ENCODE data around the gene CRIP1.
A peak's percentile ranks its signal among the peaks of the same experiment; 100 is the strongest.

CRIP1 gene

DNA sequence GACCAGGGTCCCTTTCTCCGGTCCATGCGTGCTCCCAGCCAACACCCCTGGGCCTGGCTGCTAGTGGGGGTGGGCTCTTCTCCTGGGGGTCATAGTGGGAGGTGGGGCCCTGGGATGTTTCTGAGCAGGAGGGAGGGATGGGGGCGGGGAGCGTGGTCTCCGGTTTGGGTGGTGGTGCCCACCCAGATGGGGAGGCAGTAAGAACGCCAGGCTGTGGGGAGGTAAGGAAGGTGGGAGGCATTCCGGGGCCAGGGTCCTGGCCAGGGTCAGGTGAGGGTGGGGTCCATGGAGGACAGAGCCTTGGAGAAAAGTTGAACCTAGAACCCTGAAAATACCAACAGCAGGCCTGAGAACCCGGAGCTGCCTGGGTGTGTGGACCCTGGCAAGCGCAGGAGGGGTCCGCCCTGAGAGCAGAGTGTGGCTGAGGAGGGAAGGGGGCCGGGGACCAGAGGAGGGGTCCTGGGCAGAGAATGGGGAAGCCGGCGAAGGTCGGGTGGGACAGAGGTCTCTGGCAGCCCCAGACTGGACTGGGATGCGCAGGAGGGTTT, 6.4 kb upstream of the CRIP1 start:
- no peak overlapping the region for H3K4me3 ChIP-seq (ENCODE audit: low read depth, low read length)

DNA sequence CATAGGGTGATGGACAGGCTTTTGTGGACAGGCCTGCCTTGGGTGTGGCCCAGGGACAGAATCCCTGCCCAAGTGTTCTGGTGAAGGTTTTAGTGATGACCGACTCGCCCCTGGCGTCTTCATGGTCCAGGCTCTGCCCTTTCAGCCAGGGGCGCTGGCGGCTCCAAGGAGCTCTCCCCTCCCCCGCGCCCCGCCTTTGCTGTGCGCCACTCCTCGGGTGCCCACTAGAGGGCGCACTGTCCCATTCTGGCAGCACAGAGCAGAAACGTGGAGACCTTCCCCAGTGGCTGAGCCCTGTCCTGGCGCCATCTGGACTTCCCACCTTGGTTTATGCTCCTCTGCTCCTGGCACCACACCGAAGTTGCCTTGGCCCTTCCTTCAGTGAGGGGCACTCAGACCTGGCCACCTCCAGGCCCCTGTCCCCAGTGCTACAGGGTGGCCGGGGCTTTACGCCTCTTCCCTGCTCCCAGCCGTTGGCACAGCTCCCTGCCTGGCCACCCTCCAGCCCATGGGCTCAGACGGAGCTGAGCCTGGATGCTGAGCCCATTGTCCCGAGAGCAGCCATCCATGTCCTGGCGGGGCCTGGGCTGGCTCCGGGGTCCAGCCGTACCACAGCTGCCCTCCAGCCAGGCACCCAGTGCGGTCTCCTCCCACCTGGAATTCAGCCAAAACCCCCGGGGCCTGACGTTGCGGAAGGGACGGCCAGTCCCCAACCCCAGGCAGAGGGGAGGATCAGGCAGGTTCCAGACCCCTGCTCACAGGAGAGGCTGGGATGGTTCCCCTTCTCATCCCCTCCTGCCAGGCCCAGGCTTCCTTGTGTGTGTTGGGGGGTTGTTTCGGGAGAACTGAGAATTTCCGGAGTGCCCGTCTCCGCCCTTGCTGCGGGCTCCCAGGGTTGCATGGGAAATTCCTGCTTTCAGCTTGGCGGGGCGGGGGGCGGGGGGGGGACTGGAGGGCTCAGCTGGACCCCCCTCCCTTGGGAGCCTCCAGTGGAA, 5.6 kb upstream of the CRIP1 start:
- no peak overlapping the region for H3K4me3 ChIP-seq (ENCODE audit: low read depth, low read length)

DNA sequence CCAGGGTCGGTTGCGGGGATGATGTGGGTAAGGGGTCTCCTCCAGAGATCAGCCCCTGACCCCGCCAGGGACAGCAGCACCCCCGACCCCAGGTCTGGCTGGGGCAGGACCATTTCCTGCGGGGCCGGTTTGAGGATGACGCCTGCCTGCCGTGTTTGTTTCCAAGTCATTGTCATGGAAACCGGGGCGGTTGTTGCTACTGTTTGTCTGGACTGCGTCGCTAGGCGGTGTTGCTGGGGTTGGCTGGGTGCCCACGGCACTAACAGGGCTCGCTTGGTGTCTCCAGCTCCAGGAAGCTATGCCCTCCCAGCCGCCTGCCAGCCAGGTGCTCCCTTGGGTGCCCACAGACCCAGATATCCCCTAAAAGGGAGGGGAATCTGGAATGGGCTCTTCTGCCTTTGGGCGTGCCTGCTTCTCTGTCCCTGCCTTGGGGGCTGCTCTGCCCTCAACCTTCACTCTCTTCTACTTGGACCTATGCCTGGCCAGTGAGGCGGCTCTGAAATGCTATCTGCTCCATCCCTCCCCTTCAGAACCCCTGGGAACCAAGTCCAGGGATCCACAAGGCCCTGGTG, 4.7 kb upstream of the CRIP1 start:
- no peak overlapping the region for H3K4me3 ChIP-seq (ENCODE audit: low read depth, low read length)

GRCh38 chr14:105482486-105483110, 4.1 kb upstream of the CRIP1 start:
- no peak overlapping the region for H3K4me3 ChIP-seq (ENCODE audit: low read depth, low read length)

DNA sequence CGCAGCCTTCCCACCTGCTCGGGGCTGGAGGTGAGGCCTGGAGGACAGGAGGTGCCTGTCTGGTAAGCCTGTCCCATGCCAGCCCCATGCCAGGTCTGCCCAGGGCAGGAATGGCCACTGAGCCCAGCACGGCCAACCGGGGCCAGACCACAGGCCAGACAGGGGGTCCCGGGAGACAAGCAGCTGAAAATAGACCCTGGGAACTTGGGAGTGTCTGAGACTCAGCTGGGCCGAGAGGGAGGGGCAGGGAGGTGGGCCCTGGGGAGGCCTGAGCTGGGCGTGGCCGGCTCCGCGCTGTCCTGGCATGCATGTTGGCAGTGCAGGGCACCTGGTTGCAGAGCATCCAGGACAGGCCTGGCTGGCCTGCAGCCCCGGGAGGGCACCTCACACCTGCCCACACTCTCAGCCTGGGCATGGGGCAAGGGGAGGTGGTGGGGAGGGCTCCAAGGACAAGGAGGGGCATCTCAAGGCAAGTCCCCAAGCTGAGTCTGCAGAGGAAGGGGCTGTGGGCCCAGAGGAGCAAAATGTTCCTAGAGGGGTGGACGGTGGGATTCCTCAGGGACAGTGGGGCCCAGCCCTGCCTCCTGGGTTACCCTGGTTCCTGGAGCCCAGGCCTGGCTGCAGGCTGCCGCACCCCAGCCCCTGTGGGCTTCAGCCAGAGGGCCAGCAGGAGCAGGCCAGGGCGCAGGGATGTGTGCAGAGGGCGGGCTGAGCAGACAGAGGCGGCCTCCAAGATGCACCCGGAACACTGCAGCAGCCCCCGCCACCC, 3.2 kb upstream of the CRIP1 start:
- no peak overlapping the region for H3K4me3 ChIP-seq (ENCODE audit: low read depth, low read length)

GRCh38 chr14:105484069-105484996, 2.4 kb upstream of the CRIP1 start:
- H3K4me3 ChIP-seq (ENCODE audit: low read depth, low read length) = no peak overlapping the region

- no peak overlapping the region for H3K4me3 ChIP-seq (ENCODE audit: low read depth, low read length)
Observed at GRCh38 chr14:105484997-105485393, 1.7 kb upstream of the CRIP1 start.

DNA sequence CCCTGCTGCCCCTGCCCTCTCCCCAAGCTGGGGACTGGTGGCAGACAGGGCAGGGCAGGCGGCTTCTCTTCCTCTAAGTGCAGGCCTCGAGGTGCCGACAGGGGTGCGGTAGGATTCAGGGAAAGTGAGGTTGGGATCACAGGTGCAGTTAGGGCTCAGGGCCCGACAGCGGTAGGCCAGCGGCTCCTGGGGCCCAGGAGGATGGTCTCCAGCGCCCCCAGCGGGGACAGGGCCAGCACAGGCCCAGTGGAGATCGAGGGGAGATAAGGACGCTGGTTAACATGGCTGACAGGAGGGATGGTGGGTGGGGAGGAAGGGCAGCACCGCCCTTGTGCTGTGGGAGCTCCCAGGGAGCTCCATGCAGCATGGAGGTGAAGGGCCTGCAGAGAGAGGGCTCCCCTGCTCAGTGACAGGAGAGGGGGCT, 935 bp upstream of the CRIP1 start:
- H3K4me3 ChIP-seq (ENCODE audit: low read depth, low read length) = no peak overlapping the region

DNA sequence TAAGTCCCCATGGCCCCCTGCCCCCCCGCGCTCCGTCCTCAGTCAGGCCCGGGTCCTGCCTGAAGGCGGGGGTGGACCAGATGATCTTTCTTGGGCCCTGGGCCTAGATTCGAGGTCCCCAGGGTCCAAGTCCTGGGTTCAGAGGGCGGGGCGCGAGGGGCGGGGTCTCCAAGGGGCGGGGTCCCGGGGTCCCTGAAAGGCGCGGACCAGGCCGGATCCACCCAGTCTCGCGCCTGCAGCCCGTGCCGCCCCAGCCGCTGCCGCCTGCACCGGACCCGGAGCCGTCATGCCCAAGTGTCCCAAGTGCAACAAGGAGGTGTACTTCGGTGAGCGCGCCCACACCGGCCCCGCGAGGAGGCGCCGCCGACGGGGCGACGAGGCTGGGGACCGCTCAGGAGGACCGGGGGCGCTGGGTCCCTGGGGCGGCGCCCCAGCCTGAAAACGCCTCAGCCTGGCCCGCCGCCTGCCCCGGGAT, 325 bp downstream of the CRIP1 start:
- peak overlapping the region; percentile 13 for H3K4me3 ChIP-seq (ENCODE audit: low read depth, low read length)

DNA sequence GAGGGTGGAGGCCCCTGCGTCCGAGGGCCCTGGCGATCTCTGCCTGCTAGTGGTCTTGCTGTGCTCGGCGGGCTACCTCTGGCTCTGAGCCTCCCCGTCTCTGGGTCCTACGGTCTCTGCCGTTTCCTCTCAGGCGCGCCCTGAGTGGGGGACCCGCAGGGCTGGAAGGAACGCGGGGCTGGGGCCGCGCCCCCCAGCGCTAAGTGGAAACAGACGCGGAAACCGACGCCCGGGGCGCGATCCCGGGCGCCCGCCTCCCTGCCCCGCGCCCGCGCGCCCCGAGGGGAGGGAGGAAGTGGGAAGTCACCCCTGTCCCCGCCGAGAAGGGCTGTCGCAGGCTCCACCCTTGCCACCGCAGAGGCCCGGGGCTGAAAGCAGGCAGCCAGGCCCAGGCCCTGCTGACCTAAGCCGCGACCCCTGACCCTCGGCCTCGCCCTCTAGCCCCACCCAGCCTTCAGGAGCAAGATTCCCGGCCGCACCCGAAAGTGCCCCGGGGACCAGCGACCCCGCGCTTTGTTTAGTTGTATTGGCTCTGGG, 831 bp downstream of the CRIP1 start:
- peak overlapping the region; percentile 13 for H3K4me3 ChIP-seq (ENCODE audit: low read depth, low read length)

DNA sequence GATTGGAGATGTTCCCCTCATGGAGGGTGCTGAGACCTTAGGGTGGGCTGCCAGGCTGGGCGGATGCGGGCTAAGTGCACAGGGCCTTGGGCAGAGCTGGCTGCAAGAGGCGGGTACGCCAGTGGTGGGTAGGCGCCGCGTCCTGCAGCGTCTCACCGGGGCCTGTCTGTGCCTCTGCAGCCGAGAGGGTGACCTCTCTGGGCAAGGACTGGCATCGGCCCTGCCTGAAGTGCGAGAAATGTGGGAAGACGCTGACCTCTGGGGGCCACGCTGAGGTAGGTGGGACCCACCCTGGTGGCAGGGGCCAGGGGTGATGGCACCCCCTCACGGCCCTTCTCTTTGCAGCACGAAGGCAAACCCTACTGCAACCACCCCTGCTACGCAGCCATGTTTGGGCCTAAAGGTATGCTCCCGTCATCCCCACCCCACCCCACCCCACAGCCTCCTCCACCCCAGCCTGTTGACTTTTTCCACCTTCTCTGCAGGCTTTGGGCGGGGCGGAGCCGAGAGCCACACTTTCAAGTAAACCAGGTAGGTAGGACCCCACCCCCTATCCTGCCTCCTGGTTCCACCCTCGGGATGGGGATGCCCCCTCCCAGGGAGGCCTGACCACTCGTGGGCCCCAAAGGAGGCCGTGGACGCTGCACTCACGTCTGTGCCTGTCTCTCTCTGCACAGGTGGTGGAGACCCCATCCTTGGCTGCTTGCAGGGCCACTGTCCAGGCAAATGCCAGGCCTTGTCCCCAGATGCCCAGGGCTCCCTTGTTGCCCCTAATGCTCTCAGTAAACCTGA, 1.5 kb downstream of the CRIP1 start:
- H3K4me3 ChIP-seq (ENCODE audit: low read depth, low read length) = no peak overlapping the region

- no peak overlapping the region for H3K4me3 ChIP-seq (ENCODE audit: low read depth, low read length)
Observed at GRCh38 chr14:105488781-105489541, 2.3 kb downstream of the CRIP1 start.

DNA sequence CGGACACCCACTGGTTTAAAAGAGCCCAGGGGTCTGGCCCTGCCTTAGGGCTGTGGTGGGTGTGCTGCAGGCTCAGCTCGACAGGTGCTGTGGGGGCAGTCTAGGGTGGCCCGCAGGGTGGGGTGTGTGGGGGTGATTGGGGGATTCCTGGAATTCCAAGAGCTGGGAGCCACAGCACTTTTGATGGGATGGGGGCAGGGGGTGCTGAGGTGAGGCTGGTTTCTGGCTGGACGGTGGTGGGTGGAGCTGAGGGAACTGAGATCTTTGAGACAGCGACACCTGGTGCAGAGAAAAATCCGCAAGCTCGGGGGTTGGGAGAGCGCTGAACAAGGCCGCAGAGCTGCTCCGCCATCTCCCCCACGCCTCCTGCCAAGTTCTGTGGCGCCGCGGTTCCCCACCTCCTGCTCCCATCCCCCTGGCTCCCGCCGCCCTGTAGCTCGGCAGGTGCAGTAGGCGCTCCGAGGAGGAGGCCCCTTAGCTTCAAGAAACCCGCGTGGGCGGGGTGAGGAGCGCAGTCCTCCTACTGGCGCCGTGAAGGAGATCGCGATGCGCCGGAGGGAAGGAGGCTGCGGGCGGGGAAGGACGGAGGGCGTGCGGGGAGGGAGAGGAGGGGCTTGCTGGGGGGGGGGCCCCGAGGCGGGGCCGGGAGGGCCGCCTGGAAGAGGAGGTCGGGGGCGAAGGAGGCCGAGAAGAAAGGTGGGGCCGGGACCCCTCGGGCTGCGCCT, 3.0 kb downstream of the CRIP1 start:
- H3K4me3 ChIP-seq (ENCODE audit: low read depth, low read length) = peak overlapping the region; percentile 33

DNA sequence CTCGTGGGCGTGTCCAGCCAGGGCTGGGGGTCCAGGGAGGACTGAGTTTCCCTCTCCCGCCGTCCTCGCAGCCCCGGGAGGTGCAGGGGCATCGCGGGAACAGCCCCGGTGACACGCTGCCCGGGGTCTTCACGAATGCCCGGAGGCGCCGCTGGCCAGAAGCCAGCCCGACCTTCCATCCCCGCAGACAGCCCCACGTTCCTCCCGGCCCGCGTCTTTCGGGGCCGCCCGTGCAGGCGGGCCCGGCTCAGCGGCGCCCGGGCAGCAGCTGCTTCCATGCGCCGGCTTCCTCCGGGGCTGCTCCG, 3.5 kb downstream of the CRIP1 start:
- H3K4me3 ChIP-seq (ENCODE audit: low read depth, low read length) = peak overlapping the region; percentile 33

GRCh38 chr14:105490572-105491365, 4.1 kb downstream of the CRIP1 start, which contains the start of gene TEDC1:
Gene TEDC1 (plus strand): TSS chr14:105491246. CDS start chr14:105491376, 130 bp downstream.
- peak within 1 kb of the TSS; percentile 64 for H3K4me3 ChIP-seq (ENCODE audit: low read depth, low read length)

DNA sequence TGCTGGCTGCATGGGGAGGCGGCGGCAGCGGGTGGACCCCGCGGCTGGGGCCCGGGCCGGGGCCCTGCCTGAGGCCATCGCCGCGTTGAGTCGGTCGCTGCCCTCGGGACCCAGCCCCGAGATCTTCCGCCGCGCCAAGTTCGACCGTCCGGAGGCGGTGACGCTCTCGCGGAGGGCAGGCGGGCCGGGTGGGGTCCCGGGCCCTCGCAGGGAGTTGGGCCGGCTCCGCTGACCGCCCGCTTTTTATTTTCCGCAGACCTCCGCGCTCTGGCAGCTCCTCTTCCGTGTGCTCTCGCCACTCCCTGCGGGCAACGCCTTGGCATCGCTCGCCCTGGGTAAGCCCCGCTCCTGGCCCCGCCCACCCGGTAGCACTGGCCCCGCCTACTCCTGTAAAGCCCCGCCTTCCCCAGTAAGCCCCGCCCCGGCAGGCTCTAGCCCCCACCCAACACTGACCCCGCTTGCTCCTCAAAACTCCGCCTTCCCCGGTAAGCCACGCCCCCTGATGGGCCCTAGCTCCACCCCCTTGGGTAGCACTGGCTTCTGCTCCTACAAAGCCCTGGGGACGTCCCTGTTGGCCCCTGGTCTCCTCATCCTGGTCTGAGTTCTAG, 4.8 kb downstream of the CRIP1 start:
- peak overlapping the region; percentile 64 for H3K4me3 ChIP-seq (ENCODE audit: low read depth, low read length)
